Fibroblast of lung (primary cell): Measurements from ENCODE around the gene MYBBP1A.

Source experiments
- CTCF ChIP-seq, 2 donors: IDR thresholded peaks in 1 of 2; conservative IDR thresholded peaks in 1 of 2; 1 replicate in 1 of 2; 2 replicates in 1 of 2; pipeline ENCODE4 v1.5.1; 2011 to 2012; ENCODE audit warnings: low read length in 2 of 2, control low read depth in 1 of 2, inconsistent platforms in 1 of 2, low read depth in 1 of 2, mild to moderate bottlenecking in 1 of 2
- EZH2 ChIP-seq: IDR thresholded peaks from 2 replicates; pipeline ENCODE4 v1.5.1; 2012; ENCODE audit warnings: low read length, control low read depth, mild to moderate bottlenecking; ENCODE audit errors: missing control alignments

- TF ChIP-seq CTCF (conservative IDR thresholded peaks at IDR 0.05 in 1 of 2, IDR thresholded peaks at IDR 0.05 in 1 of 2; ENCODE audit: low read depth in 1 of 2, low read length in 2 of 2) = no peak
- no peak for TF ChIP-seq EZH2
These were observed 51.0 kb downstream of the MYBBP1A start for GRCh38 chr17:4504188-4504587.
